HEK293T (cell line): Measurements from ENCODE around the gene TGFBI.

Source experiments
- ARNT ChIP-seq: fragments of 450-650 bp; IDR thresholded peaks from 2 replicates; pipeline ENCODE4 v1.6.1; 2017; ENCODE audit warnings: mild to moderate bottlenecking
- BHLHE40 ChIP-seq: fragments of 450-650 bp; IDR thresholded peaks from 2 replicates; pipeline ENCODE4 v1.6.1; 2016; ENCODE audit warnings: mild to moderate bottlenecking, moderate library complexity, borderline replicate concordance
- CTBP1 ChIP-seq: fragments of 450-650 bp; IDR thresholded peaks from 2 replicates; pipeline ENCODE4 v1.6.1; 2016; ENCODE audit warnings: borderline replicate concordance
- ELF4 ChIP-seq: fragments of 450-650 bp; IDR thresholded peaks from 2 replicates; pipeline ENCODE4 v1.6.1; 2017; ENCODE audit warnings: antibody characterized with exemption
- FOXK2 ChIP-seq: fragments of 450-650 bp; IDR thresholded peaks from 2 replicates; pipeline ENCODE4 v1.6.1; 2016; ENCODE audit warnings: mild to moderate bottlenecking
- FOXM1 ChIP-seq: fragments of 450-650 bp; IDR thresholded peaks from 2 replicates; pipeline ENCODE4 v1.6.1; 2017; ENCODE audit warnings: mild to moderate bottlenecking, borderline replicate concordance
- L3MBTL2 ChIP-seq: fragments of 450-650 bp; conservative IDR thresholded peaks from 2 replicates; pipeline ENCODE4 v1.6.1; 2016; ENCODE audit warnings: mild to moderate bottlenecking
- LEF1 ChIP-seq: fragments of 450-650 bp; IDR thresholded peaks from 2 replicates; pipeline ENCODE4 v1.6.1; 2017; ENCODE audit warnings: mild to moderate bottlenecking, borderline replicate concordance
- NFRKB ChIP-seq: fragments of 450-650 bp; IDR thresholded peaks from 2 replicates; pipeline ENCODE4 v1.6.1; 2016; ENCODE audit warnings: mild to moderate bottlenecking, moderate library complexity
- PKNOX1 ChIP-seq: fragments of 450-650 bp; IDR thresholded peaks from 2 replicates; pipeline ENCODE4 v1.6.1; 2016
- TARDBP ChIP-seq: fragments of 450-650 bp; IDR thresholded peaks from 2 replicates; pipeline ENCODE4 v1.6.1; 2016
- ZNF384 ChIP-seq: fragments of 450-650 bp; IDR thresholded peaks from 2 replicates; pipeline ENCODE4 v1.6.1; 2016

GRCh38 chr5:136055612-136056309 lies 27.0 kb downstream of the TGFBI start:
- TF ChIP-seq FOXM1 (no peak), ZNF384 (no peak), L3MBTL2 (no peak), TARDBP (no peak), BHLHE40 (no peak), LEF1 (no peak), PKNOX1 (no peak), ARNT (no peak), NFRKB (no peak), FOXK2 (no peak), ELF4 (no peak), CTBP1 (no peak)
